ENCODE measurements around the gene EBF4. TPM values are rescaled to one million over a fixed set of nuclear protein-coding genes. Genes with fewer than 3 reads are reported as not detected.

EBF4 gene
- polyA plus RNA-seq, 1 donor from 2014 or later = 13.2 TPM

DNA sequence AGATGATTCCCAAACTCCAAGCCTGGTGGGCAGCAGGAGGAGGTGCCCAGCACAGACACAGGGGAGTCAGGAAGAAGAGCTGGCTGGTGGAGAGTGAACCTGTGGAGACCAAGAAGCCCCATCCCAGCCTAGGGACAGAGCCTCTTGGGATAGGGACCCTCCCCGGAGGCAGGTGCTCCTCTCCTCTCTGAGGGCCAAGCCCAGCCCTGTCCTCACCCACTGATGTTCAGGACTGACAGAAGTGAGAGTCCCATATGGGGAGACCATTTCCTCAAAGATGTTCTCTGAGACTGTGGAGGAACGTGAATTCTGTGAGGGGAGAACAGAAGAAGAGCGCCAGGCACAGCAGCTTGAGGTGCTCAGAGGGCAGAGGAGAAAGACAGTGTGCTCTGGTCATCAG, 2.4 kb upstream of the EBF4 start:
- Histone ChIP-seq H4K20me1 (ENCODE audit: insufficient read depth) (no peaks in the 10 kb centered on the region), H3K27ac (ENCODE audit: low read length) (no peak overlapping the region), H3K27me3 (ENCODE audit: insufficient read depth, low read depth, low read length) (peaks cover 55% of the 10 kb centered on the region), H3K4me3 (ENCODE audit: low read length) (no peak overlapping the region), H2AFZ (ENCODE audit: low read depth, low read length) (no peak overlapping the region), H3K9ac (ENCODE audit: low read length) (no peak overlapping the region), H3K4me2 (ENCODE audit: low read length) (no peak overlapping the region), H3K9me3 (ENCODE audit: low read length) (no peaks in the 10 kb centered on the region), H3K36me3 (ENCODE audit: insufficient read depth, low read length) (no peaks in the 10 kb centered on the region), H3K9me2 (ENCODE audit: insufficient read depth, low read length) (no peaks in the 10 kb centered on the region), H3F3A (ENCODE audit: insufficient read depth, low read length, poor library complexity, severe bottlenecking) (no peaks in the 10 kb centered on the region), H3K79me2 (replicated peaks; ENCODE audit: insufficient read depth, low read length) (no peaks in the 10 kb centered on the region)
- TF ChIP-seq, protein P1, sequence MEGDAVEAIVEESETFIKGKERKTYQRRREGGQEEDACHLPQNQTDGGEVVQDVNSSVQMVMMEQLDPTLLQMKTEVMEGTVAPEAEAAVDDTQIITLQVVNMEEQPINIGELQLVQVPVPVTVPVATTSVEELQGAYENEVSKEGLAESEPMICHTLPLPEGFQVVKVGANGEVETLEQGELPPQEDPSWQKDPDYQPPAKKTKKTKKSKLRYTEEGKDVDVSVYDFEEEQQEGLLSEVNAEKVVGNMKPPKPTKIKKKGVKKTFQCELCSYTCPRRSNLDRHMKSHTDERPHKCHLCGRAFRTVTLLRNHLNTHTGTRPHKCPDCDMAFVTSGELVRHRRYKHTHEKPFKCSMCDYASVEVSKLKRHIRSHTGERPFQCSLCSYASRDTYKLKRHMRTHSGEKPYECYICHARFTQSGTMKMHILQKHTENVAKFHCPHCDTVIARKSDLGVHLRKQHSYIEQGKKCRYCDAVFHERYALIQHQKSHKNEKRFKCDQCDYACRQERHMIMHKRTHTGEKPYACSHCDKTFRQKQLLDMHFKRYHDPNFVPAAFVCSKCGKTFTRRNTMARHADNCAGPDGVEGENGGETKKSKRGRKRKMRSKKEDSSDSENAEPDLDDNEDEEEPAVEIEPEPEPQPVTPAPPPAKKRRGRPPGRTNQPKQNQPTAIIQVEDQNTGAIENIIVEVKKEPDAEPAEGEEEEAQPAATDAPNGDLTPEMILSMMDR (IDR thresholded peaks at IDR 0.05; ENCODE audit: poor library complexity, severe bottlenecking) = no peak
- no peak for TF ChIP-seq MXI1 (conservative IDR thresholded peaks at IDR 0.05; ENCODE audit: poor library complexity, severe bottlenecking)
- no peak for TF ChIP-seq TAF1 (IDR thresholded peaks at IDR 0.05; ENCODE audit: low read depth)
- no peak for TF ChIP-seq SMC3 (conservative IDR thresholded peaks at IDR 0.05; ENCODE audit: poor library complexity)
- no peak for TF ChIP-seq POLR2AphosphoS5 (IDR thresholded peaks at IDR 0.05)
- no peak for TF ChIP-seq EZH2 (IDR thresholded peaks at IDR 0.05; ENCODE audit: borderline replicate concordance, insufficient read depth, low read length, poor library complexity, severe bottlenecking)
- no peak for TF ChIP-seq REST (IDR thresholded peaks at IDR 0.05; ENCODE audit: borderline replicate concordance)
- no peak for TF ChIP-seq RAD21 (conservative IDR thresholded peaks at IDR 0.05)
- TF ChIP-seq EP300 (conservative IDR thresholded peaks at IDR 0.05; ENCODE audit: poor library complexity, severe bottlenecking) = no peak

DNA sequence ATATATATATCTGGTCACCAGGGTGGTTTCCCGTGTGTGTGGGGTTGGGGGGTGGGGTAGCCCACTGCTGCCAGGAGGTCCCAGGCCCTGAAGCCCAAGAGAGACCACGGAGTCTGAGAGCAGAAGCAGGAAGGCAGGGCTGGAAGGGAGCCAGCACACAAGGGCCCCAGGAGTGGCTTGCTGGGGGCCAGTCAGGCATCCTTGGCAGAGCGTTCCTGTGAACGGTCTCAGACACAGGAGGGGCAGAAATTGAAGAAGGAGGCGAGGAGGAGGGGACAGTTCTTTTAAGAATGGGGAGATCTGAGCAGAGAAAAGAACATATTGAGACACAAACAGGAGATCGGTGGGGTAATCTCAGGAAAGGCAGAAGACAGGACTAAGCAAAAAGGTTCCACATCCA, 1.9 kb upstream of the EBF4 start:
- Histone ChIP-seq H3K9me3 (ENCODE audit: low read length) (no peaks in the 10 kb centered on the region), H4K20me1 (ENCODE audit: insufficient read depth) (no peaks in the 10 kb centered on the region), H2AFZ (ENCODE audit: low read depth, low read length) (no peak overlapping the region), H3K9me2 (ENCODE audit: insufficient read depth, low read length) (no peaks in the 10 kb centered on the region), H3K27me3 (ENCODE audit: insufficient read depth, low read depth, low read length) (peaks cover 54% of the 10 kb centered on the region), H3K79me2 (replicated peaks; ENCODE audit: insufficient read depth, low read length) (no peaks in the 10 kb centered on the region), H3F3A (ENCODE audit: insufficient read depth, low read length, poor library complexity, severe bottlenecking) (no peaks in the 10 kb centered on the region), H3K36me3 (ENCODE audit: insufficient read depth, low read length) (no peaks in the 10 kb centered on the region), H3K9ac (ENCODE audit: low read length) (no peak overlapping the region), H3K4me3 (ENCODE audit: low read length) (no peak overlapping the region), H3K4me2 (ENCODE audit: low read length) (no peak overlapping the region), H3K27ac (ENCODE audit: low read length) (no peak overlapping the region)
- no peak for TF ChIP-seq TAF1 (IDR thresholded peaks at IDR 0.05; ENCODE audit: low read depth)
- no peak for TF ChIP-seq POLR2AphosphoS5 (IDR thresholded peaks at IDR 0.05)
- TF ChIP-seq REST (IDR thresholded peaks at IDR 0.05; ENCODE audit: borderline replicate concordance) = no peak
- TF ChIP-seq SMC3 (conservative IDR thresholded peaks at IDR 0.05; ENCODE audit: poor library complexity) = no peak
- TF ChIP-seq, protein P1 (IDR thresholded peaks at IDR 0.05; ENCODE audit: poor library complexity, severe bottlenecking) = no peak
- TF ChIP-seq EZH2 (IDR thresholded peaks at IDR 0.05; ENCODE audit: borderline replicate concordance, insufficient read depth, low read length, poor library complexity, severe bottlenecking) = no peak
- no peak for TF ChIP-seq EP300 (conservative IDR thresholded peaks at IDR 0.05; ENCODE audit: poor library complexity, severe bottlenecking)
- no peak for TF ChIP-seq MXI1 (conservative IDR thresholded peaks at IDR 0.05; ENCODE audit: poor library complexity, severe bottlenecking)
- TF ChIP-seq RAD21 (conservative IDR thresholded peaks at IDR 0.05) = no peak

Data from neural cell (in vitro differentiated cells).